Effector memory CD4-positive, alpha-beta T cell (primary cell): Measurements from ENCODE around the gene PRKAG2.

Experiments
- DNase-seq, 3 donors: peaks; one replicate each; pipeline ENCODE4 v3.0.0-alpha.2; 2020
- H3K27ac ChIP-seq: 2 replicates; pipeline ENCODE4 v1.7.0; 2013; ENCODE audit warnings: mild to moderate bottlenecking, low read length, moderate library complexity; ENCODE audit not compliant: insufficient read depth, poor library complexity, severe bottlenecking
- H3K27me3 ChIP-seq: replicated peaks from 2 replicates; pipeline ENCODE4 v1.7.0; 2013; ENCODE audit warnings: mild to moderate bottlenecking, low read length; ENCODE audit not compliant: insufficient read depth, control insufficient read depth, poor library complexity, severe bottlenecking
- H3K36me3 ChIP-seq: 2 replicates; pipeline ENCODE4 v1.7.0; 2013; ENCODE audit warnings: mild to moderate bottlenecking, low read length, moderate library complexity; ENCODE audit not compliant: control insufficient read depth, insufficient read depth
- H3K4me1 ChIP-seq: 2 replicates; pipeline ENCODE4 v1.7.0; 2013; ENCODE audit warnings: low read length, mild to moderate bottlenecking; ENCODE audit not compliant: control insufficient read depth, insufficient read depth, poor library complexity, severe bottlenecking
- H3K4me3 ChIP-seq: 2 replicates; pipeline ENCODE4 v1.7.0; 2013; ENCODE audit warnings: low read length, low read depth, mild to moderate bottlenecking; ENCODE audit not compliant: insufficient read depth, poor library complexity, severe bottlenecking
- H3K9me3 ChIP-seq: 2 replicates; pipeline ENCODE4 v1.7.0; 2013; ENCODE audit warnings: mild to moderate bottlenecking, low read length, moderate library complexity; ENCODE audit not compliant: control insufficient read depth

The PRKAG2 gene

DNA sequence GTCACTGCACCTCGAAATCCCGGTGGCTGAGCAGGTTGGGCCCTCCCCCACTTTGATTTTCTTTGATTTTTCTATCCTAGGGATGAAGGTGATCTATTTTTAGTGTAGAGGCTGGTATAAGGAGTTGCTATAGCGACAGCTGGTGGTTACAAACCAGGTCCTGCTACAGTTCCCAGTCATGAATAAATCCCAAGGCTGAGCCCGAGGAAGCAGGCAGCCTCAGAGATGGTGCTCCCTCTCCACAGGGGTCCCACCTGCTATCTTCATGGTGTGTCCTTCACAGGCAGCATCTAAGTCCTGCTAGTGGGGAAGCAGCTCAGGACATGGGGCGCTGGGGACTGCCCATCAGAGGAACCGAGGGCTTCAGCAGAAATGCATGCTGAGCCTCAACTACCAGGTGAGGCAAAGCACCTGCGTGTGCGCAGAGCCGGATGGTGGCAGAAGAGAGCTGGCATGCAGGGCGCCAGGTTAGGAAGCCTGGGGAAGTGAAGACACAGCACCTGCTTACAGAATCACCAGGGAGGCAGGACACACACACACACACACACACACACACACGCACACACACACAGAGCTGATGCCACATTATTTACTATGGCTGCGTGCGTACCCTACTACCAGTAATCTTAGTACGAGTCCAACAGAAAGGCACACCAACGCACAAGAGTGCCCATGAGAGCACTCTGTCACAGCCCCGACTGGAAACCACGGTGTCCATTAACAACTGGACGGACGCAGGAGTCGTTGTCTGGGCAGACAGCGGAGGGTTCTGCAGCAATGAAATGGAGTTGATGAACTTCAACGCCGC lies 150.9 kb downstream of the PRKAG2 start:
- Histone ChIP-seq H3K36me3 (no peaks in the 10 kb centered on the region), H3K4me3 (no peak overlapping the region), H3K27ac (no peak overlapping the region), H3K9me3 (no peaks in the 10 kb centered on the region), H3K27me3 (no peaks in the 10 kb centered on the region), H3K4me1 (no peaks in the 10 kb centered on the region)
- DNase-seq: no peak

DNA sequence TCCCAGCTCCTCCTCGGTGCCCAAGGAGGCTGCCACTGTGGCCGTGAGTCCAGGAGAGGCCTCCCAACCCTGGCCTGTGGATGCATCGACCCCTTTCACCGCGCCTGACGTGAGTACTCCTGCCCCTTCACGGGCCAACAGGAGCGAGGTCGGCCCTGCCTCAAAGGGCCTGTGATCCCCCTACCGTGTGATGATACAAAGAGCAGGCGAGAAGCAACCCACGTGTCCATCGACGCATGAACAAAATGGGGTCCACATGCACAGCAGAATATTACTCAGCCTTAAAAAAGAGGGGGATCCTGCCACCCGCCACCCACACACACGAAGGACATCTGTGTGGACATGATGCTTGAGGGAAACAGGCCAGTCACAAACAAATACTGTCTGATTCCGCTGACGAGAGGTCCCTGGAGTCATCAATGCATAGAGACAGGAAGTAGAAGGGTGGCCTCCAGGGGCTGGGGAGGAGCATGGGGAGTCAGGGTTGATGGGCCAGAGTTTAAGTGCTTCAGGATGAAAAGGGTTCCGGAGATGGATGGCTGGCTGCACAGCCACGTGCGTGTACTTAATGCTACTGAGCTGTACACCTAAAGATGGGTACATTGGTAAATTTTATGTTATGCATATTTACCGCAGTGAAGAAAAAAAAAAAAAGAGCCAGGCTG lies 151.9 kb downstream of the PRKAG2 start:
- no peak for DNase-seq
- no peaks in the 10 kb centered on the region for H3K36me3 ChIP-seq
- no peak overlapping the region for H3K4me3 ChIP-seq
- H3K27ac ChIP-seq: no peak overlapping the region
- H3K27me3 ChIP-seq: no peaks in the 10 kb centered on the region
- H3K4me1 ChIP-seq: no peaks in the 10 kb centered on the region
- H3K9me3 ChIP-seq: no peaks in the 10 kb centered on the region

DNA sequence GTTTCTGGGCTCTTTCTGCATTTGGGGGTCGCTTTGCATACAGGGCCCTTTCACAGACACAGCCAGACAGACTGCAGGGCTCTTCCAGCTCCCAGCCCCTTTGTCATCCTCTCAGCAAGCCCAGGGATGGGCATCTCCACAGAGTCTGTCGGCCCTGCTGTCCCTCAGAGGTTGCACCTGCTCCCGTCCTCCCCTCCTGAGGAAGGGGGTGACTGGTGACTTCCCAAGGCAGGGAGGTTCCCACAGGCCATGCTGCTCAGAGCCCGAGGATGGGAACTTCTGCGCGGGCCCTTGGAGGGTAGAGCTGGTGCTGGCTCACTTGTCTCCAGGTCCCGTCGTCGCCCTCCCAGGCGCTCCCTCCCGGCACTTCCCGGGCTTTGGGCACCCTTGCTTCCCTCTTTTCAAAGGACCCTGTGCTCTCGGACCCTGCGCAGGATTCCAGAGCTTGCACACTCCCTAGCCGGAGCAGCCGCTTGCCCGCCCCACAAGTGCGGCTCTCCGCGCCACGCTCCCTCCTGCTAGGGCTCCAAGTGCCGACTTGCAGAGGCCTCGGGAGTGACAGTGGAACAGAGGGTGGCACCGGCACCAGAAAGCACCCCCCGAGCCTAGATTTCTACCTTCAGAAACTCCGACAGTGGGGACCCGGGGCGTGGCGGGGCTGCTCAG lies 152.5 kb downstream of the PRKAG2 start:
- H3K4me1 ChIP-seq: no peaks in the 10 kb centered on the region
- DNase-seq: no peak

DNA sequence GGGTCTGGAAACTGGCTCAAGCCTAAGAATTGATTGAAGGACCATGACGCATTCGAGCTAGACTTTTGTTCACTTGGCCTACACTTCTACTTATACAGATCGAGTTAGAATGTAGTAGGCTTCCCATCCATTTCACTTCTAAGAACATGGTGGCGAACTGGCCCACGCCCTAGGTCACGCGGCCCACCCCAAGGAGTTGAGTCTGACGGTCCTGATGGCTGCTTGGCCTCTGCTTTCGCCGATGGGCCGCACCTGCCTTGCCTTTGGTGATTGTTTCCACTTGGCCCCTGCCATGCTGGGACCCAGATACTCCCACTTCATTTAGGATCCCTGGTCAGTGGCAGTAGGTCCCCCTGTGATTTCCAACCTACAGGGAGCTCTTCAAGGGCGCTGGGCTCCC lies 153.6 kb downstream of the PRKAG2 start:
- Histone ChIP-seq H3K27ac (no peak overlapping the region), H3K27me3 (no peaks in the 10 kb centered on the region)

More for the DNA sequence above, 152.5 kb downstream of the PRKAG2 start:
- H3K27ac ChIP-seq: no peak overlapping the region
- H3K36me3 ChIP-seq: no peaks in the 10 kb centered on the region
- H3K4me3 ChIP-seq: no peak overlapping the region
- no peaks in the 10 kb centered on the region for H3K27me3 ChIP-seq
- no peaks in the 10 kb centered on the region for H3K9me3 ChIP-seq

DNA sequence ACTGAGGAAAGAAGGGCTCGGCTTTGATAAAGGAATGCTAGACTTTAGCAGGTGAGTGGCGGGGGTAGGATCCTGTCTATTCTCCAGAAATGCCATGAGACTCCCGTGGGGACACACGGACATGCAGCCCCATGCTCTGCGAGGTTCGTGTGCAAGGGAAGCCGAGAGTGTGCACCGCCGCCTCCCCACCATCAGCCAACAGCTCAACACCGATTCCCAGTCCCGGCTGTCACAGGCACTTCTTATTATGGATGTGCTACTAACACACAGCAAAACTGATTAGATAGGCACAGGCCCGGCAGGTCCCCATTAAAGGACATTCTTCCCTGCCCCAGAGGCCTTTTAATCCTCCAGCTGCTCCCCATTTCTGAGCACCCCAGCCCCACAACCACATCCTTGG lies 154.4 kb downstream of the PRKAG2 start:
- H3K4me3 ChIP-seq: no peak overlapping the region
- H3K27ac ChIP-seq: no peak overlapping the region
- no peak for DNase-seq
- no peaks in the 10 kb centered on the region for H3K9me3 ChIP-seq
- H3K4me1 ChIP-seq: no peaks in the 10 kb centered on the region
- no peaks in the 10 kb centered on the region for H3K27me3 ChIP-seq
- H3K36me3 ChIP-seq: no peaks in the 10 kb centered on the region

More for the DNA sequence above, 153.6 kb downstream of the PRKAG2 start:
- Histone ChIP-seq H3K9me3 (no peaks in the 10 kb centered on the region), H3K4me3 (no peak overlapping the region), H3K4me1 (no peaks in the 10 kb centered on the region), H3K36me3 (no peaks in the 10 kb centered on the region)
- no peak for DNase-seq

DNA sequence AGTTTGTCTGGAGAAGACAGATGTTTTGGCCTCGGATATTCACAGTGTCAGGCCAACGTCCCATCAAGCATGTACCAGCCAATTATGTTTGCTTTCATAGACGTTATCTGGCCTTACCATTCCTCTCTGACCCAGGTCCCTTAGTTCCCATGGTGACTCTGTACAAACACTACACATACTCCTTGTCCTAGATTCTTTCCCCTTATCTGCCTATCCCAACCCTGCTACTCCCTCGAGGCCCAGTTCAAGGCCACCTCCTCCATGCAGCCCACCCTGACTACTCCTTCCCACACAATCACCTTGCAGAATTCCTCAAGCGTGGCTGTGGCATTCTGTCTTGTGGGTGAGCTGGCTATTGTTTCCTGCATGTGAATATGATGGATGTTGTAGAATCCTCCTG lies 155.2 kb downstream of the PRKAG2 start:
- Histone ChIP-seq H3K4me1 (no peaks in the 10 kb centered on the region), H3K9me3 (no peaks in the 10 kb centered on the region), H3K27ac (no peak overlapping the region), H3K4me3 (no peak overlapping the region), H3K27me3 (no peaks in the 10 kb centered on the region), H3K36me3 (no peaks in the 10 kb centered on the region)
- no peak for DNase-seq

DNA sequence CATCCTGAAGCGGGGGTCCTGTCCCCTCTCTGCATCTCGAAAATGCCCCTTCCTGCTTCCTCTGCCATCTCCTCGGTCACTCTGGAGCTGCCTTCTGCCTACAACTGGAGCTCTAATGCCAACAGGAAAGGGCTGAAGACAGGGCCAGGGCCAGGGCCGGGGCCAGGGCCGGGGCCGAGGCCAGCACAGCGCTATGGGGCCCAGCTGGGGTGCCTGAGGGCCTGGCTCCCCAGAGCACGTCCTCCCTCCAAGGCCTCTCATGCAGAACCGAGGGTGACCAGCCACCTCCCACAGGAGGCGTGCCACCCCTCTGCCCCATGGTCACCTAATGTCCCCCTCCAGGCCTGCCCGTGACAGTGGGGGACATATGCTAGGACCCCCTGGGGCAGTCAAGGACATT lies 155.7 kb downstream of the PRKAG2 start:
- no peaks in the 10 kb centered on the region for H3K4me1 ChIP-seq
- H3K9me3 ChIP-seq: no peaks in the 10 kb centered on the region
- H3K36me3 ChIP-seq: no peaks in the 10 kb centered on the region
- no peak for DNase-seq
- H3K4me3 ChIP-seq: no peak overlapping the region
- H3K27ac ChIP-seq: no peak overlapping the region
- no peaks in the 10 kb centered on the region for H3K27me3 ChIP-seq

DNA sequence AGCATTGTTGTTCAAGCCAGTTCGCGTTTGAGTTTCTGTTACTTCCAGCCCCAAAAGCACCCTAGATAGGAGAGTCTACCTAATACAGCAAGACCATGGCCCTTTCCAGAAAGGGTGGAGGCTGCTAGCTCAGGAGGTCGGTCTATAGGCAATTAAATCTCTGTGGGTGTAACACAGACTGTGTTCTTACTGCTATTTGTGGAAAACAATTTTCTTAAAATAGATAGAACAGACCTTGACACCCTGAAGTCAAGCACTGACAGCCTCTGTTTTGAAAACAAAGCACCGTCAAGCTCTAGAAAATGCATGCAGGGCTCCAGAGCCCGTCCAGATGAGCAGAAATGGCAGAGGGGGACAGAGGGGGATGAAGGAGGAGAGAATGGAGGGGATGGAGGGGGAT lies 156.6 kb downstream of the PRKAG2 start:
- Histone ChIP-seq H3K27ac (no peak overlapping the region), H3K4me3 (no peak overlapping the region), H3K4me1 (no peaks in the 10 kb centered on the region), H3K27me3 (no peaks in the 10 kb centered on the region), H3K36me3 (no peaks in the 10 kb centered on the region), H3K9me3 (no peaks in the 10 kb centered on the region)
- no peak for DNase-seq

DNA sequence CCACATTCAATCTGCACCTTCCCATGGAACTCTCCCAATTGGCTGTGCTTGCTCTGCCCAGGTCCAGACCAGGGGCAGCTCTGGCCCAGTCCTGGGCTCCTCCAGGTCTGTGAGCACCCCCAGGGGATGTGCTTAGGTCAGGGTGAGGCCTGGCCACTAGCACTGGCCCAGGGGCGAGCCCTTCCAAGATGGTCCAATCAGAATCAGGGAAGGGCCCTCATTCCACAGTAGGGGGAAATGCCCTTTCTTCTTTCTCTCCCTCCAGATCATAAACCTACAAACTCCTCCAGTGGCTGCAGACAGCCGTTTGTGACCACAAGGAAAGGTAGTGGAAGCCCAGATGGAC lies 157.0 kb downstream of the PRKAG2 start:
- Histone ChIP-seq H3K9me3 (no peaks in the 10 kb centered on the region), H3K4me1 (no peaks in the 10 kb centered on the region), H3K27ac (no peak overlapping the region), H3K27me3 (no peaks in the 10 kb centered on the region), H3K4me3 (no peak overlapping the region), H3K36me3 (no peaks in the 10 kb centered on the region)
- no peak for DNase-seq
